ENCODE results near the gene AKNA. TPM values are rescaled to one million over a fixed set of nuclear protein-coding genes. Genes with fewer than 3 reads are reported as not detected.
A peak's percentile ranks its signal among the peaks of the same experiment; 100 is the strongest.

AKNA gene
- total and polyA plus RNA-seq, 2 donors (not counting 1 experiment from before 2014, with no cell fraction given): 178 to 407 TPM

- peak overlapping the region; percentile 75 for H3K4me2 ChIP-seq (replicated peaks; ENCODE audit: low read depth, low read length, poor library complexity, severe bottlenecking)
- H3K79me2 ChIP-seq (ENCODE audit: control insufficient read depth, insufficient read depth, low read length): peaks cover 61% of the 10 kb centered on the region
- H3K4me3 Mint-ChIP-seq: peak overlapping the region; percentile 51
These were observed 13.6 kb downstream of the AKNA start for GRCh38 chr9:114373960-114374730.

More at GRCh38 chr9:114373960-114374730, 13.6 kb downstream of the AKNA start:
- ATAC-seq (ENCODE audit: low read depth) (no peak), DNase-seq (peak; percentile 44)
- no peak for TF ChIP-seq EZH2 (IDR thresholded peaks at IDR 0.05; ENCODE audit: borderline replicate concordance, insufficient read depth, low read depth, low read length, poor library complexity, severe bottlenecking)
- no peak for TF ChIP-seq CTCF (IDR thresholded peaks at IDR 0.05)
- intact Hi-C loops (cut with micrococcal nuclease): loop anchor here (1.0 to 5.0 kb wide), 5 partner anchors 10 to 78 kb away; no protein-coding TSS in a partner anchor
- Histone ChIP-seq H3K9me3 (ENCODE audit: control extremely low read depth in 1 of 3, control insufficient read depth in 2 of 3, insufficient read depth in 1 of 3, low read length in 2 of 3) (no peaks in the 10 kb centered on the region), H3K27me3 (replicated peaks in 1 of 4; ENCODE audit: control extremely low read depth in 1 of 4, control insufficient read depth in 3 of 4, insufficient read depth in 4 of 4, low read length in 3 of 4) (no peaks in the 10 kb centered on the region), H3K4me1 (ENCODE audit: control insufficient read depth in 2 of 2, insufficient read depth in 2 of 2, low read length in 2 of 2) (peaks cover 87 to 96% of the 10 kb centered on the region in 2 donors), H3K36me3 (replicated peaks in 1 of 2; ENCODE audit: control extremely low read depth in 1 of 2, control insufficient read depth in 1 of 2, extremely low read depth in 1 of 2, insufficient read depth in 2 of 2, low read length in 1 of 2) (peaks cover 7 to 88% of the 10 kb centered on the region in 2 experiments), H3K27ac (ENCODE audit: low read length in 2 of 2) (peak overlapping the region; percentile 87 to 92), H3K9ac (ENCODE audit: low read length) (peak overlapping the region; percentile 38), H4K20me1 (ENCODE audit: control insufficient read depth, insufficient read depth, low read length, poor library complexity, severe bottlenecking) (peaks cover 24% of the 10 kb centered on the region), H2AFZ (ENCODE audit: insufficient read depth, low read depth, low read length, poor library complexity, severe bottlenecking) (no peak overlapping the region), H3K4me3 (ENCODE audit: control extremely low read depth in 1 of 5, extremely low read depth in 1 of 5, insufficient read depth in 1 of 5, low read depth in 2 of 5, low read length in 4 of 5) (no peak overlapping the region)
- Mint-ChIP-seq H3K27me3 (no peaks in the 10 kb centered on the region), H3K9me3 (ENCODE audit: insufficient read depth) (no peaks in the 10 kb centered on the region), H3K4me1 (peaks cover 92% of the 10 kb centered on the region), H3K27ac (peak overlapping the region; percentile 97)
- ChIA-PET CTCF (interaction anchor here (1.0 to 5.6 kb wide), 10 partner anchors 9 to 134 kb away, joined by 3 to 85 read pairs (median 4); partner anchors contain the start of gene AKNA), POLR2A (interaction anchor here (0.9 to 5.1 kb wide), 5 partner anchors 8 to 35 kb away, joined by 3 to 135 read pairs (median 5); partner anchors contain the start of gene AKNA)
- WGBS (ENCODE audit: insufficient coverage): 86% methylated on average over 11 of the region's 16 CpGs
